ENCODE results near the gene OBSCN.
A peak's percentile ranks its signal among the peaks of the same experiment; 100 is the strongest.

OBSCN gene

GRCh38 chr1:228402641-228403025, 194.8 kb downstream of the OBSCN start:
- no peak for DNase-seq (ENCODE audit: low read depth)

GRCh38 chr1:228403231-228403631, 195.4 kb downstream of the OBSCN start:
- DNase-seq (ENCODE audit: low read depth): no peak

- DNase-seq (ENCODE audit: low read depth): no peak
Observed at GRCh38 chr1:228404107-228404720, 196.4 kb downstream of the OBSCN start.

- DNase-seq (ENCODE audit: low read depth): peak; percentile 13
Observed at GRCh38 chr1:228405200-228405978, 197.5 kb downstream of the OBSCN start.

GRCh38 chr1:228405979-228406228, 198.1 kb downstream of the OBSCN start:
- no peak for DNase-seq (ENCODE audit: low read depth)

GRCh38 chr1:228407106-228408040, 199.5 kb downstream of the OBSCN start:
- DNase-seq (ENCODE audit: low read depth): peak; percentile 50

- no peak for DNase-seq (ENCODE audit: low read depth)
Observed at GRCh38 chr1:228408041-228408868, 200.4 kb downstream of the OBSCN start.

GRCh38 chr1:228408869-228409805, 201.3 kb downstream of the OBSCN start:
- no peak for DNase-seq (ENCODE audit: low read depth)

- DNase-seq (ENCODE audit: low read depth): peak; percentile 42
Observed at GRCh38 chr1:228410015-228410414, 202.2 kb downstream of the OBSCN start.

- DNase-seq (ENCODE audit: low read depth): no peak
Observed at GRCh38 chr1:228410671-228411070, 202.8 kb downstream of the OBSCN start.

- DNase-seq (ENCODE audit: low read depth): no peak
Observed at GRCh38 chr1:228411121-228411520, 203.3 kb downstream of the OBSCN start.

- DNase-seq (ENCODE audit: low read depth): no peak
Observed at GRCh38 chr1:228411548-228412430, 203.9 kb downstream of the OBSCN start.

GRCh38 chr1:228413241-228414010, 205.6 kb downstream of the OBSCN start:
- DNase-seq (ENCODE audit: low read depth): no peak

- DNase-seq (ENCODE audit: low read depth): no peak
Observed at GRCh38 chr1:228414511-228415211, 206.8 kb downstream of the OBSCN start.

GRCh38 chr1:228415221-228415620, 207.4 kb downstream of the OBSCN start:
- no peak for DNase-seq (ENCODE audit: low read depth)

GRCh38 chr1:228415853-228416216, 208.0 kb downstream of the OBSCN start:
- no peak for DNase-seq (ENCODE audit: low read depth)

- peak; percentile 44 for DNase-seq (ENCODE audit: low read depth)
Observed at GRCh38 chr1:228416217-228416933, 208.5 kb downstream of the OBSCN start, which contains the start of gene TRIM17. TRIM17 (minus strand) TSS chr1:228416861; CDS start chr1:228415072, 1,789 bp downstream.

GRCh38 chr1:228417061-228417460, 209.2 kb downstream of the OBSCN start:
- no peak for DNase-seq (ENCODE audit: low read depth)
